ENCODE data around the gene ASB3.

- no peak for TF ChIP-seq EP300 (IDR thresholded peaks at IDR 0.05)
- no peak for TF ChIP-seq CTCF (IDR thresholded peaks at IDR 0.05)
These were observed 151.1 kb downstream of the ASB3 start for GRCh38 chr2:53635694-53636093.
